Measurements from ENCODE around the gene PAX5.

PAX5 gene

GRCh38 chr9:36796671-36797419, 237.2 kb downstream of the PAX5 start:
- no peak for FAIRE-seq

GRCh38 chr9:36794461-36794860, 239.6 kb downstream of the PAX5 start:
- no peak for FAIRE-seq

- no peak for FAIRE-seq
Observed at GRCh38 chr9:36793277-36793676, 240.8 kb downstream of the PAX5 start.

DNA sequence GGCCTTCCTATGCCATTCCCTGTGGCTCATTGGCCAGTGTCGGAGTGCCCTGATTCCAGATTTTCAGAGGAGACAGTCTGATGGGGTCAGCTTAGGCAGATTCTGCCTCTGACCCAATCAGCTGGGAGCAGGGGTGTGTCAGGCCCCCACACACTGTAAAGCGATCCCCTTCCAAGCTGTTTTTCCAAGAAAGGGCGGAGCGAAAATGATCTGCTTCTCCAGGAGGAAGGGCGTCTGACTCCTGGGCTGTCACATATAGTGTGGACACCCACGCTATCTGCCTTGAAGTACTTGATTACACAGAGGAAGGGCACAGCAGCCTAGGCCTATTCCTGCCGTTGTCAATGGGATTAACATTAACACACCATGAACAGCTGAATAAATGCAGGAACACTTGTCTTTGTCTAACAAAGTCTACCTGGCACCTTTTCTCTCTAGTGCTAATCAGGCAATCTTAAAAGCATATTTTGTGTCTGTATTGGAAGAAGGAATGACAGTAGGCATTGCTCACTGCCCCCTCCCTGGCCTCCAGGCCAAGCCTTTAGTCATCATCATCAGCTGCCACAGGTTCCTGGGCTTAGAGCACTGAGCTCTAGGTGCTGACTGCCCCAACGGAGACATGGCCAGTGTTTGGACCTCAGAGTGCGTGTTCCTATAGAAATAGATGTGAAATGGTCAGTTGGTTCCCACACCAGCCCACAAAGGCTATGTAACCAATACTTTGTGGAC, 242.7 kb downstream of the PAX5 start:
- no peak for FAIRE-seq

- no peak for FAIRE-seq
Observed at GRCh38 chr9:36789886-36790285, 244.2 kb downstream of the PAX5 start.

DNA sequence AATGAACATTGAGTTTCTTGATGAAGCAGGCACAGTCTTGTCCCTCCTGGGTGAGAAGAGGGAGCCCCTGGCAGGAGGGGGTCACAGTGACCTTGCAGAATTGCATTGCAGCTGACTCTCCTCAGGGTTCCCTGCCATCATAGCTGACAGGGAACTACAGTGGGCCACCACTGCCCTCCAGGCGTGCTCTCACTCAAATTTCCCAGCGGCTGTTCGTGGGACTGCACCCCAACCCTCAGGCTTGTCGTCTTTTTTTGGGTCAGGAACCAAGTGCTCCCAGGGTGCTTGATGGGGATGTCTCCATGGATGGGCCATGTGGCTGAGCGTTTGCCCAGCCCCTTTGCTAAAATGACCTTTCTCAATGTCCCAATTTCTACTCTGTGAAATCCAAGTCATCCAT, 245.5 kb downstream of the PAX5 start:
- no peak for FAIRE-seq

- no peak for FAIRE-seq
Observed at GRCh38 chr9:36787709-36788108, 246.4 kb downstream of the PAX5 start.
